BJ (cell line): ENCODE measurements around the gene CUBN. TPM values are rescaled to one million over a fixed set of nuclear protein-coding genes. Genes with fewer than 3 reads are reported as not detected.

Source experiments
- CTCF ChIA-PET: fragments of 350-600 bp; formaldehyde crosslinking; extraction: SDS; loops from one replicate; lab custom pipeline; 2021; ENCODE audit warnings: antibody characterized with exemption, inconsistent platforms; lab: Yijun Ruan, JAX
- POLR2A ChIA-PET: fragments of 300-600 bp; sonication (Branson Sonifier 250); formaldehyde crosslinking; extraction: SDS; loops from one replicate; lab custom pipeline; 2021; ENCODE audit warnings: antibody characterized with exemption; lab: Charles Lee
- DNase-seq: peaks from one replicate; pipeline ENCODE4 v3.0.0-alpha.2; 2011; ENCODE audit warnings: low read depth
- H3K27me3 ChIP-seq: 2 replicates; pipeline ENCODE4 v1.6.0; 2011; ENCODE audit warnings: low read length; ENCODE audit not compliant: control insufficient read depth, insufficient read depth
- H3K36me3 ChIP-seq: 2 replicates; pipeline ENCODE4 v1.5.1; 2011; ENCODE audit warnings: low read length; ENCODE audit not compliant: control insufficient read depth, insufficient read depth
- H3K4me3 ChIP-seq: 2 replicates; pipeline ENCODE4 v1.5.1; 2011; ENCODE audit warnings: low read depth, mild to moderate bottlenecking, control low read depth, low read length
- CTCF ChIP-seq: IDR thresholded peaks from 2 replicates; pipeline ENCODE4 v1.5.1; 2011; ENCODE audit warnings: low read depth, mild to moderate bottlenecking, control low read depth, inconsistent platforms, low read length, moderate library complexity; ENCODE audit not compliant: insufficient read depth
- polyA plus RNA-seq: library from polyadenylated mRNA; depleted of rRNA; stranded (reverse); fragments of >200 nt; gene quantifications from 2 replicates; pipeline ENCODE4 v1.2.3, GENCODE V29; 2011

CUBN gene
- polyA plus RNA-seq, 1 experiment: 0.39 TPM

- ChIA-PET POLR2A (interaction anchor here (0.6 kb wide), 1 partner anchor 49 kb away, joined by 3 read pairs; no protein-coding TSS in a partner anchor), CTCF (no interaction called here)
- no peak overlapping the region for H3K4me3 ChIP-seq
- H3K27me3 ChIP-seq: no peaks in the 10 kb centered on the region
- peak; percentile 87 for DNase-seq
- H3K36me3 ChIP-seq: no peaks in the 10 kb centered on the region
- TF ChIP-seq CTCF: no peak
These were observed 127.5 kb downstream of the CUBN start for GRCh38 chr10:17001961-17002749.

GRCh38 chr10:17001297-17001744, 128.3 kb downstream of the CUBN start:
- no peak for DNase-seq
- no peak for TF ChIP-seq CTCF
- no peaks in the 10 kb centered on the region for H3K36me3 ChIP-seq
- CTCF ChIA-PET: no interaction called here
- no peak overlapping the region for H3K4me3 ChIP-seq
- no peaks in the 10 kb centered on the region for H3K27me3 ChIP-seq
- POLR2A ChIA-PET: no interaction called here

- Histone ChIP-seq H3K27me3 (no peaks in the 10 kb centered on the region), H3K4me3 (no peak overlapping the region), H3K36me3 (no peaks in the 10 kb centered on the region)
- ChIA-PET POLR2A (no interaction called here), CTCF (interaction anchor here (0.9 kb wide), 1 partner anchor 228 kb away, joined by 3 read pairs; the partner anchor contains the start of gene VIM)
- no peak for TF ChIP-seq CTCF
- no peak for DNase-seq
These were observed 129.8 kb downstream of the CUBN start for GRCh38 chr10:16999665-17000451.

GRCh38 chr10:16996530-16996964, 133.1 kb downstream of the CUBN start:
- Histone ChIP-seq H3K27me3 (no peaks in the 10 kb centered on the region), H3K36me3 (no peaks in the 10 kb centered on the region), H3K4me3 (no peak overlapping the region)
- no peak for DNase-seq
- POLR2A ChIA-PET: no interaction called here
- no peak for TF ChIP-seq CTCF
- CTCF ChIA-PET: interaction anchor here (0.8 to 1.7 kb wide), 4 partner anchors 10 to 232 kb away, joined by 3 to 5 read pairs (median 4); no protein-coding TSS in a partner anchor
